Measurements from ENCODE around the gene CYP2W1. TPM values are rescaled to one million over a fixed set of nuclear protein-coding genes. Genes with fewer than 3 reads are reported as not detected.

Gene CYP2W1
- total and polyA plus RNA-seq, 4 experiments from 2014 or later, result not detected

DNA sequence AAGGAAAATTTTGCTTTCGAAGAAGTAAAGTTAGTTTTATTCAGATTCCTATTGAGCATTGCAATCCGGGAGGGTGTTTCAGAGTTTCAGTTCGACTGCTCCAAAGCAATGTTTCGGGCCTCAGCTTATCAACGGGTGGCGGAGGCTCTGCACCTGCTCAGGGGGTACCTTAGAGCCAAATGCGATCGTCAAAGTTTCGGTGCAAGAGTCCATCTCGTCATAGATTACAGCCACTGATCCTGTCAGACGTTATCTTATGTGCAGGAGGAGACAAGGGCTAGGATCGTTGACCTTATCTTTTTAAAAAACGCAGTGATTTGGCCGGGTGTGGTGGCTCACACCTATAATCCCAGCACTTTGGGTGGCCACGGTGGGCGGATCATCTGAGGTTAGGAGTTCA is 3.8 kb upstream of the CYP2W1 start:
- Mint-ChIP-seq H3K4me1 (peaks cover 3 to 9% (median 6%) of the 10 kb centered on the region in 4 donors), H3K27ac (no peak overlapping the region), H3K4me3 (no peak overlapping the region), H3K27me3 (no peaks in the 10 kb centered on the region), H3K9me3 (no peaks in the 10 kb centered on the region), H3K36me3 (peaks cover 0 to 3% of the 10 kb centered on the region in 2 donors)
- intact Hi-C loops (cut with micrococcal nuclease), result no loop called here
- Histone ChIP-seq H3K36me3 (ENCODE audit: insufficient read depth, low read length) (no peaks in the 10 kb centered on the region), H3K27me3 (ENCODE audit: insufficient read depth, low read length) (no peaks in the 10 kb centered on the region), H3K27ac (ENCODE audit: low read depth, low read length) (no peak overlapping the region), H3K4me1 (ENCODE audit: insufficient read depth, low read length) (peaks cover 8% of the 10 kb centered on the region), H3K4me3 (ENCODE audit: low read length in 2 of 2) (no peak overlapping the region), H3K9me3 (ENCODE audit: control insufficient read depth in 1 of 2, low read length in 2 of 2) (no peaks in the 10 kb centered on the region)
- POLR2A ChIA-PET (ENCODE audit: partially characterized antibody), result interaction anchor here (1.1 kb wide), 1 partner anchor 58 kb away, joined by 3 read pairs; no protein-coding TSS in a partner anchor
- no peak for DNase-seq
- CTCF ChIA-PET (ENCODE audit: partially characterized antibody), result interaction anchor here (7.9 kb wide), 1 partner anchor 14 kb away, joined by 54 read pairs; no protein-coding TSS in a partner anchor

DNA sequence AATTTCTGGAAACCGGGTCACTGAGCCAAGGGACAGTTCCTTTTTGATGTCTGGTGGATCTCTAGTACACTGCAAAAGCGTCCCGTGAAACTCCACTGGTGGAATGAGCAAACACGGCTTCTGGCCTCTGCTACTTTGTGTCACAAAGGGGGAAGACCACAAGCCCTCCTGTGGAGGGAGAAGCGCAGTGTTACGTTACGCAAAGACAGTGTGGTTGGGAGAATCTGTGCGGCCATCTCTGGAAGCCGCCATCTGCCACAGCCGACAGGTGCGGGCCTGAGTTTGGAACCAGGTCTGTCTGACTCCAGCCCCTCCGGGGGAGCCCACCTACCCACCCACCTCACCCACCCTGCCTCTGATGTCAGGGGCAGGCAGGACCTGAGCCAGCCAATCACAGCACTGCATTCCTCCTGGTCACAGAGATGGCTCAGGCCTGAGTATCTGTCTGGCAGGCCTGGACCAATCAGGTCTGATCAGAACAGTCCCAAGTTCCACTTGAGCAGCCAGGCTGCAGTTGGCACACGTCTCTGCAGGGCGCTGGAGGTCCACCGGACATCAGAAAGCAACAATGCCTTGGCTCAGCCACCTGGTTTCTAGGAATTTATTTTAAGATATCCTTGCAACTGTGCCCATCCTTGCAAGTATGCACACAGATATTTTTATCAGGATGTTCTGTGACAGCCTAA is 3.0 kb upstream of the CYP2W1 start:
- DNase-seq, result no peak
- H3K27ac Mint-ChIP-seq, result no peak overlapping the region
- no peaks in the 10 kb centered on the region for H3K36me3 Mint-ChIP-seq
- Histone ChIP-seq H3K27me3 (ENCODE audit: insufficient read depth, low read length) (no peaks in the 10 kb centered on the region), H3K4me3 (ENCODE audit: low read length in 2 of 2) (no peak overlapping the region), H3K9me3 (ENCODE audit: control insufficient read depth in 1 of 2, low read length in 2 of 2) (no peaks in the 10 kb centered on the region), H3K27ac (ENCODE audit: low read depth, low read length) (no peak overlapping the region), H3K4me1 (ENCODE audit: insufficient read depth, low read length) (peaks cover 4% of the 10 kb centered on the region), H3K36me3 (ENCODE audit: insufficient read depth, low read length) (no peaks in the 10 kb centered on the region)
- POLR2A ChIA-PET (ENCODE audit: partially characterized antibody), result no interaction called here
- H3K4me3 Mint-ChIP-seq, result no peak overlapping the region
- CTCF ChIA-PET (ENCODE audit: partially characterized antibody), result no interaction called here
- intact Hi-C loops (cut with micrococcal nuclease), result no loop called here
- no peaks in the 10 kb centered on the region for H3K9me3 Mint-ChIP-seq
- no peaks in the 10 kb centered on the region for H3K27me3 Mint-ChIP-seq
- peaks cover 0 to under 1% (median 0%) of the 10 kb centered on the region in 4 donors for H3K4me1 Mint-ChIP-seq

DNA sequence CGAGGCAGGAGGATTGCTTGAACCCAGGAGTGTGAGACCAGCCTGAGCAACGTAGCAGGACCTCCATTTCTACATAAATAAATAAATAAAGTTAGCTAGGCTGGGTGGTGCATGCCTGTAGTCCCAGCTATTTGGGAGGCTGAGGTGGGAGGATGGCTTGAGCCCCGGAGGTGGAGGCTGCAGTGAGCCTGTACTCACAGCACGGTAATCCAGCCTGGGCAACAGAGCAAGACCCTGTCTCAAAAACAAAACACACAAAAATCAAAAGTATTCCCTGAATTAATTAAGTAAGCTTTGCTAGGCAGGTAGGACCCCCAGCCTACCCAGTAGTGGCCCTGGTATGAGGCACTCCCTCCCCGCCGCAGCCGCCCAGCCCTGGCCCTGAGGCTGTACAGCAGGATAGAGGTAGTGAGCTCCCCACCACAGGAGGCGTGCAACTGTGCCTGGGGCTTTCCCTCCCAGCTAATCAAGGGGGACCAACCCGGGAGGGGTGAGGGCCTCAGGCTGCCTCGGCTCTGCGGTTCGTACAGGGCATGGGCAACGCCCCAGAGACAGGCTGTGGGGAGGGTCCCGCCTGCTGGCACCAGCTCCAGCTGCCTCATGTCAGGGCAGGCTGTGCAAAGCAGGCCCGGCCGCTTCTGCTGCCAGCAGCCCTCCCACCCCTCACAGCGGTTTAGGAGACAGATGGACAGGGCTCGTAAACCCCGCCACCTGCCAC is 1.0 kb upstream of the CYP2W1 start:
- Histone ChIP-seq H3K4me1 (ENCODE audit: insufficient read depth, low read length) (no peaks in the 10 kb centered on the region), H3K27me3 (ENCODE audit: insufficient read depth, low read length) (no peaks in the 10 kb centered on the region), H3K27ac (ENCODE audit: low read depth, low read length) (no peak overlapping the region), H3K4me3 (ENCODE audit: low read length in 2 of 2) (no peak overlapping the region), H3K36me3 (ENCODE audit: insufficient read depth, low read length) (no peaks in the 10 kb centered on the region), H3K9me3 (ENCODE audit: control insufficient read depth in 1 of 2, low read length in 2 of 2) (no peaks in the 10 kb centered on the region)
- ChIA-PET POLR2A (ENCODE audit: partially characterized antibody) (no interaction called here), CTCF (ENCODE audit: partially characterized antibody) (interaction anchor here (1.7 kb wide), 1 partner anchor 11 kb away, joined by 7 read pairs; no protein-coding TSS in a partner anchor)
- DNase-seq, result no peak
- H3K4me3 Mint-ChIP-seq, result no peak overlapping the region
- H3K36me3 Mint-ChIP-seq, result no peaks in the 10 kb centered on the region
- H3K27ac Mint-ChIP-seq, result no peak overlapping the region
- peaks cover 0 to 3% (median 0%) of the 10 kb centered on the region in 4 donors for H3K4me1 Mint-ChIP-seq
- H3K9me3 Mint-ChIP-seq, result no peaks in the 10 kb centered on the region
- intact Hi-C loops (cut with micrococcal nuclease), result no loop called here
- H3K27me3 Mint-ChIP-seq, result peaks cover 3 to 4% of the 10 kb centered on the region in 2 donors

DNA sequence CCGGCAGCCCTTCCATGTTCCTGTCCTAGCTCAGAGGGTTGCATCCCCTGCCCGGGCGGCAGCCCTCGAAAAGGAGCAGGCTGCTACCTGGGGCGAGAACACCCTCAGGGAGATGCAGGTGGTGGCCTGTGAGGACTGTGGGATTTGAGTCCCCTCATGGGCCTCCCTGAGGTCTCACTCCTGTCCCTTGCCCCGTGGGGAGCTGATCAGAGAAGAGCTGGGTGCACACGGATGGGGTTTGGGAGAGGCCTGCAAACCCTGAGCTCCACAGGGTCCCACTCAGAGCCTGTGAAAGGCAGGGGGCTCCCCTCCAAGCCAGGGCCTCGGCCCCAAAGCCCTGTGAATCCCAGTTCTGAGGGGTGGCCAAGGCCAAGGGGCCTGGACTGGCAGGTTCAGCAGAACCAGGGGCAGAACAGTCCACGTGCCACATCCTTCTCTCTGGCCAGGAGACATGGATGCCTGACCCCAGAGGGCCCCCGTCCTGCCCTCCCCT is 424 bp upstream of the CYP2W1 start:
- DNase-seq, result no peak
- H3K36me3 ChIP-seq (ENCODE audit: insufficient read depth, low read length), result no peaks in the 10 kb centered on the region
- H3K9me3 Mint-ChIP-seq, result no peaks in the 10 kb centered on the region
- CTCF ChIA-PET (ENCODE audit: partially characterized antibody), result interaction anchor here (1.7 kb wide), 1 partner anchor 11 kb away, joined by 7 read pairs; no protein-coding TSS in a partner anchor
- H3K4me3 ChIP-seq (ENCODE audit: low read length in 2 of 2), result no peak overlapping the region
- H3K4me3 Mint-ChIP-seq, result no peak overlapping the region
- peaks cover 0 to 3% (median 0%) of the 10 kb centered on the region in 4 donors for H3K4me1 Mint-ChIP-seq
- no peaks in the 10 kb centered on the region for H3K36me3 Mint-ChIP-seq
- intact Hi-C loops (cut with micrococcal nuclease), result no loop called here
- H3K27ac ChIP-seq (ENCODE audit: low read depth, low read length), result no peak overlapping the region
- H3K4me1 ChIP-seq (ENCODE audit: insufficient read depth, low read length), result no peaks in the 10 kb centered on the region
- POLR2A ChIA-PET (ENCODE audit: partially characterized antibody), result no interaction called here
- no peaks in the 10 kb centered on the region for H3K27me3 ChIP-seq (ENCODE audit: insufficient read depth, low read length)
- H3K27me3 Mint-ChIP-seq, result peaks cover 3 to 4% of the 10 kb centered on the region in 2 donors
- no peak overlapping the region for H3K27ac Mint-ChIP-seq
- H3K9me3 ChIP-seq (ENCODE audit: control insufficient read depth in 1 of 2, low read length in 2 of 2), result no peaks in the 10 kb centered on the region

DNA sequence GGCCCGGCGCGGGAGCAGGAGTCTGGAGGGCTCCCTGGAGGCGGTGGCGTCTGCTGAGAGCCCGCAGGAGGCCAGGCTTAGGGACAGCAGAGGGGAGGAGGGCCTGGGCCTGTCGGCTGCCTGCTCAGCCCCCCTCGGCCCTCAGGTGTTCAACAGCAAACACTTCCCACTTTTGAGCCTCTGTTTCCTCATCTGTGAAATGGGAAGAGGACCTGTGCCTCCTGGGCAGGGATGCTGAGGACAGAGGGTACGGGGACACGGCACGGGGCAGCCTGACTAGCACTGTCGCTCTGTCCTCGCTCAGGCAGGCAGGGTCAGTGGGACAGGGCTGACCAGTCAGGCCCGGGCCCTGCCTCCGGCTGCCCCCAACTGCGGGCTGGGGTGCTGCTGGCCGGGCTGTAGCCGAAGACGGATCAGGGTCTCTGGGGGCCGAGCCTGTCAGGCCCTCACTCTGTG is 663 bp downstream of the CYP2W1 start:
- Mint-ChIP-seq H3K4me1 (peaks cover 0 to 3% (median 0%) of the 10 kb centered on the region in 4 donors), H3K9me3 (no peaks in the 10 kb centered on the region), H3K27me3 (peaks cover 3 to 4% of the 10 kb centered on the region in 2 donors), H3K36me3 (no peaks in the 10 kb centered on the region), H3K4me3 (no peak overlapping the region), H3K27ac (no peak overlapping the region)
- Histone ChIP-seq H3K4me1 (ENCODE audit: insufficient read depth, low read length) (no peaks in the 10 kb centered on the region), H3K4me3 (ENCODE audit: low read length in 2 of 2) (no peak overlapping the region), H3K27me3 (ENCODE audit: insufficient read depth, low read length) (no peaks in the 10 kb centered on the region), H3K36me3 (ENCODE audit: insufficient read depth, low read length) (no peaks in the 10 kb centered on the region), H3K9me3 (ENCODE audit: control insufficient read depth in 1 of 2, low read length in 2 of 2) (no peaks in the 10 kb centered on the region), H3K27ac (ENCODE audit: low read depth, low read length) (no peak overlapping the region)
- CTCF ChIA-PET (ENCODE audit: partially characterized antibody), result no interaction called here
- intact Hi-C loops (cut with micrococcal nuclease), result no loop called here
- POLR2A ChIA-PET (ENCODE audit: partially characterized antibody), result no interaction called here
- no peak for DNase-seq

DNA sequence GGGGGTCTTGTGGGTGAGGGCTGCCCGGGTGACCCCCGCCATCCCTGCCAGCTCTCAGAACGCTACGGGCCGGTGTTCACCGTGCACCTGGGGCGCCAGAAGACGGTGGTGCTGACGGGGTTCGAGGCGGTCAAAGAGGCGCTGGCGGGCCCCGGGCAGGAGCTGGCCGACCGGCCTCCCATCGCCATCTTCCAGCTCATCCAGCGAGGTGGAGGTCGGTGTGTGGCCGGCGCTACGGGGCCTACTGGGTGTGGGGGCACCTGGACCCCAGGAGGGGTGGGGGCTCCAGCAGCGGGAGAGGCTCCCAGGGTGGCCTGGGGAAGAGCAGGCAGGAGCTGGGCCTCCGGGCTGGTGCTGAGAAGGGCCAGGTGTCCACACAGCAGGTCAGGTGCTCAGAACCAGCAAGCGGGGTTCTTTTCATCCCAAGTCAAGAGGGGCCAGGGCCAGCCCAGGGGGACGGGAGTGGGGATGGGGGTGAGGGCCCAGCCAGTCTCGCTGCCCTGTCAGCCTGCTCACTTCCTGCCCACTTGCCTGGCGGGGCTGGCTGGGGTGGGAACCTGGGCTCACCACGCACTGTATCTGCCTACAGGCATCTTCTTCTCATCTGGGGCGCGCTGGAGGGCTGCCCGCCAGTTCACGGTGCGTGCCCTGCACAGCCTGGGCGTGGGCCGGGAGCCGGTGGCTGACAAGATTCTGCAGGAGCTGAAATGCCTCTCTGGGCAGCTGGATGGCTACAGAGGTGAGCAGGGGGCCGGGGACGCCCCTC is 1.6 kb downstream of the CYP2W1 start:
- CTCF ChIA-PET (ENCODE audit: partially characterized antibody), result interaction anchor here (0.5 to 1.5 kb wide), 3 partner anchors 10 to 364 kb away, joined by 3 to 4 read pairs (median 3); no protein-coding TSS in a partner anchor
- no peaks in the 10 kb centered on the region for H3K27me3 ChIP-seq (ENCODE audit: insufficient read depth, low read length)

More for the DNA sequence above, 1.6 kb downstream of the CYP2W1 start:
- DNase-seq, result no peak
- no peak overlapping the region for H3K27ac Mint-ChIP-seq
- H3K36me3 Mint-ChIP-seq, result no peaks in the 10 kb centered on the region
- POLR2A ChIA-PET (ENCODE audit: partially characterized antibody), result interaction anchor here (1.2 kb wide), 1 partner anchor 9 kb away, joined by 3 read pairs; the partner anchor contains the start of gene COX19
- H3K4me1 ChIP-seq (ENCODE audit: insufficient read depth, low read length), result no peaks in the 10 kb centered on the region
- no peak overlapping the region for H3K27ac ChIP-seq (ENCODE audit: low read depth, low read length)
- intact Hi-C loops (cut with micrococcal nuclease), result no loop called here
- peaks cover 3 to 4% of the 10 kb centered on the region in 2 donors for H3K27me3 Mint-ChIP-seq
- H3K4me1 Mint-ChIP-seq, result peaks cover 0 to 3% (median 0%) of the 10 kb centered on the region in 4 donors
- no peaks in the 10 kb centered on the region for H3K9me3 Mint-ChIP-seq
- H3K9me3 ChIP-seq (ENCODE audit: control insufficient read depth in 1 of 2, low read length in 2 of 2), result no peaks in the 10 kb centered on the region
- H3K36me3 ChIP-seq (ENCODE audit: insufficient read depth, low read length), result no peaks in the 10 kb centered on the region
- H3K4me3 Mint-ChIP-seq, result no peak overlapping the region
- no peak overlapping the region for H3K4me3 ChIP-seq (ENCODE audit: low read length in 2 of 2)

All from CD4-positive, alpha-beta memory T cell (primary cell).